GM21526 (cell line): ENCODE results near the gene KLHL6.
"Not testable (repeated sequence)": the region's sequence is repeated elsewhere in the genome, so short reads cannot be mapped to it uniquely, and the experiment has no call there.

Experiments
- ATAC-seq: cut with Tn5 transposase; IDR thresholded peaks from one replicate; pipeline ENCODE4 v1.9.1; 2021; ENCODE audit warnings: moderate library complexity; ENCODE audit not compliant: unreplicated experiment, low FRiP score

The KLHL6 gene

DNA sequence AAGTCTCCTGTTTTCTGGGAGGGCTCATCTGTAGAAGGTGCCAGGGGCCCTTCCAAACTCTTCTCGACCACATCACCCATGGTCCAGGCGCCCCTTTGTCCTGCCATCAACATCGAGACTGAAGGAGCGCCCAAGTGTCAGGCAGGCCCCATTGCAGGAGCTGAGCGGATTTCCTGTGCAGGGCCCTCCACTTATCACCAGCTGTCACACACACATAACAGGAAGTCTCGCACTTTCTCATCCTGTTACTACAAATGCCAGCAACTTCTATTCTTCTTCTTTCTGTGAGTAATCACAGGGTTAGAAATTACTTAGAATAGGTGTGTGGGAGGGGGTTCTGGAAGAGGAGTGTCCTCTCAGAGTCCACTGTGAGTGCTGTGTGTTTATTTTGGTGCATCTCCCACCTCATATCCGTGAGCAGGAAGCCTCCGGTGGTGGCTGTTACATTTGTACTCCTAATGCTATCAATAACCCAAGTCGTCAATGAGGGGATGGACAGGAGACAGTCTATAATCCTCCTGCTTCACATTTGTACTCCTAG lies at the start of gene KLHL6:
KLHL6 (minus strand) TSS at position 166 of the 541 bp plus-strand sequence; CDS start at position 113, 53 bp downstream.
- peak; percentile 87 for ATAC-seq

DNA sequence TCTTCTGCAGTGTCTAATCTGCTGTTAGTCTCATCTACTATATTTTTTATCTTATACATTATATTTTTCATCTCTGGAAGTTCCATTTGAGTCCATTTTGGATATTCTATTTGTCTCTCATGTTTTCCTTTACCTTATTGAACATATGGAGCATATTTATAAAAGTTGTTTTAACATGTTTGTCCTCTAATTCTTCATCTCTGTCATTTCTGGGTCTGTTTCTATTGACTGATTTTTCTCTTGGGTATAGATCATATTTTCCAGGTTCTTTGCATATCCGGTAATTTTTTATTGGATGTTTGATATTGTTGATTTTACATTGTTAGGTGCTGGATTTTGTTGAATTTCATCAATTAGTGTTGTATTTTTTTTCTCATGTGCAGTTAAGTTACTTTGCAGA lies 42.5 kb upstream of the KLHL6 start:
- no peak for ATAC-seq

DNA sequence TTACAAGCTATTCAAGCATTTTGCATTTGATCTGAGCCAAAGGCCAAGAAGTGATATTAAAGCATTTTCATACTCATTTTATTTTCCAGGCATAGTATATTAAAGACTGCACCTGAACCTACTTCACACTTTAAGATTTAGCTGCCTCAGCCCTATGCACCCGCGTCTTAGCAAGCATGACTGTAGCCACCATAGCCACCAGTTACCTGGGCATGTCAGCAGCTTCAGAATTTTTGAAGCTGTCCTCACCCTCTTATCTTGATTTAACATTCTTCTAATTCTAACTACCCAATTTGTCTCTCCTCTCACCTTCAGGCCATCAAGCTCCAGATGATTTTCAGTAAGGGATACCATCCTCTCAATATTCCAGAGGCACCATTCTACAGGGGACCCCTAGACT lies 39.1 kb upstream of the KLHL6 start:
- ATAC-seq, result no peak

- no peak for ATAC-seq
Measured at GRCh38 chr3:183592821-183593220, 37.3 kb upstream of the KLHL6 start.

GRCh38 chr3:183591881-183592521 lies 36.5 kb upstream of the KLHL6 start:
- ATAC-seq, result peak; percentile 83

DNA sequence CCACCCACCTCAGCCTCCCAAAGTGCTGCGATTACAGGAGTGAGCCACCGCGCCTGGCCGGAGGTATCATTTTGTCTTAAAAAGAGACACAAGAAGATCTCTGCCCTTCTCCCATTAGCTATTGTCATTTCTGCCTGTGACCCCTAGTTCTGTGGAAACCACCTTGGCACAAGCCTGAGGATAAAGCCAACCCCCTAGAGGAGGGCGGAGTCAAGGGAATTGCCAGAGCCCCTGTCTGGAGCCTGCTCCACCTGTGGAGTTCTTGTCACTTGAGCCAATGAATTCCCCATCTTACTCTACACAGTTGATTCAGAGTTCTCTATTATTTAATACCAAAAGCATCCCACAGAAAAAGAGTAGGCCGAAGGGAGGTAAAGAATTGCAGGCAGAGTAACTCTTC lies 34.9 kb upstream of the KLHL6 start:
- no peak for ATAC-seq

GRCh38 chr3:183587336-183587735 lies 31.8 kb upstream of the KLHL6 start:
- ATAC-seq, result no peak

DNA sequence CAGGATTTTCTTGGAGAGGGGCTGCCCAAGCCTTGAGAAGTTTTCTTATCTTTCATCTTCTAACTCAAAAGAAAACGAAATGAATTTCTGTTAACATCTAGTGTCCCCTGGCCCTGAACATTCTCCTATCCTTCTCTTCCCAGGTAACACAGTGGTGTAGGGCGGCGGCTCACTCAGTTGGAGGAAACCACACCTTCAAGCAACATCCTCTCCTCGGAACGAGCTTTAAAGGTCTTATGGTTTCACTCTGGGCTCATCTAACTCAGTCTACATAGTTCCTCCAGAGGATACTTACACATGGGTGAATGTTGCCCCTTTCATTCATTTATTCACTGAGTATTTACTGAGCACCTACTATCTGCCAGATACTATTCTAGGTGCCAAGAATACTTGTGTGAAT lies 31.0 kb upstream of the KLHL6 start:
- ATAC-seq, result no peak

GRCh38 chr3:183584914-183585280 lies 29.4 kb upstream of the KLHL6 start:
- no peak for ATAC-seq

DNA sequence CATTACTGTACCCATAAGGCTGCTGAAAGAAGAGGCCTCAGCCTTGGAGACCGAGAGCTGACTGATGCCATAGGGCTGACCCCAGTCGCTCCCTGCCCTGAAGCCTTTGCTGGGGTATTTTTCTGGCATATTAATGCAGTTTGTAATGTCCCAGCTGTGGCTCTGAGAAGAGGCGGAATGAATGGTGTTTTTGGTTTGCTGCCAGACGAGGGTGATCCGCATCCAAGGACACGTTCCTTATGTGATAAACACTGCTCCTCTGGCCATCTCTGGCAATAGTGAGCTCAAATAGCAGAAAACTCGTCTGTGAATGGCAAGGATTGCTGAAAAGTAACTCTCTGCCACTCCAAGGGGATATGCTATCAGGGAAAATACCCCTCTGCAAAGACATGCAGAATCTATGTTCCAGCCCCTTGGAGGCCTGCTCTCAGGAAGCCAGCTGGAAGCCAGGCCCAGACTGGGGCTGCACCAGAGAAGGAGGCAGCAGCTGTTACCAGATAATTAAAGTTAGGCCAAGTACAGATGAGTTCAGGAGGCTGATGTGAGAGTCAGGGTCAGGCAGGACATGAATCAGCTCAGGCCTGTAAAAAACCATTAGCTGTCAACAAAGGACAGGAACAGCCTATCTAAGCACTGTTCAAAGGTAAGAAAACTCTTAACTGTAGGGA lies 28.9 kb upstream of the KLHL6 start:
- ATAC-seq, result no peak

- no peak for ATAC-seq
Measured at GRCh38 chr3:183583331-183584245, 28.1 kb upstream of the KLHL6 start.

GRCh38 chr3:183582161-183582560 lies 26.7 kb upstream of the KLHL6 start:
- no peak for ATAC-seq

DNA sequence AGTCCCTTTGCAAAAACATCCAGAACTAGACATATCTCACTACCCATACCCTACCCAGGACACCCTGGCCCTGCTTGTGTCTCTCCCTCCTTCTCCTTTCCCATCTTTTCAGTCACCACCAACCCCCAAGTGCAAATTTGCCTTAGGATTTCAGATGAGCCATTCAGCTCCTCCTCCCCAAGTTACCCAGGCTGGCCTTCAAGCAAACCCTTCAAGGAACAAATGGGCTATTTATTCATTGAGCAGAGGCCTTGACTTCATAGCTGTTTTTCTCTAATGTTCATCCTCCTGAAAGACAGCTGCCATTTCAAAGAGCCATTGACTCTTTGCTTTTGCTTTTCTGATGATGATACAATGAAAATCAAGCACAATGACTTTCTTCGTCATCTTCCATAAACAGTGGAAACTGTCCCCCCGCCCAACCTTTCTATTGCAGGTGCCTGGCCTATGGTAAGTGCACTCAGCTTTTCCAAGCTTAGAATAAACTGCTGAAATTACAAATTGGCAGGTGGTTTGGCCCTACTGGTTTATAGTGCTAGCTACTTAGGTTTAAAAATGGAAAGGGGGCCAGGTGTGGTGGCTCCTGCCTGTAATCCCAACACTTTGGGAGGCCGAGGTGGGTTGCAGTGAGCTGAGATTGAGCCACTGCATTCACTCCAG lies 26.1 kb upstream of the KLHL6 start:
- ATAC-seq, result no peak

- ATAC-seq, result no peak
Measured at GRCh38 chr3:183579967-183580900, 24.7 kb upstream of the KLHL6 start.

GRCh38 chr3:183578179-183578578 lies 22.7 kb upstream of the KLHL6 start:
- ATAC-seq, result no peak

DNA sequence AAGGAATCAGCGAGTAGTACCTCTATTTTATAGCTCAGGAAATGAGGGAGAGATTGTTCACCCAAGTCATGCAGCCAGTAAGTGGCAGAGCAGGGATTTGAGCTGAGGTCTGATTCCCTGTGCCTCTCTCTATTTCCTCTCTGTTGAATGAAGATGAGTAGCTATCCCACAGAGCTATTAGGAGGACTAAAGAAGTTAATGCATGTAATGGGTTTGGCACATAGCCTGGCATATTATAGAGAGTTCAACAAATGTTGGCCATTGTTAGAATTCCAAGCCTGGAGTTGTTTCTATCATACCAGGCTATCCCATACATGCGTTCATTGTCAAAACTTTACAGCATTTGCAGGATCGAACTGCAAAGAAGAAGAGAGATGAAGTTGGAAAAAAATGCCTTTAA lies 21.8 kb upstream of the KLHL6 start:
- ATAC-seq, result no peak

DNA sequence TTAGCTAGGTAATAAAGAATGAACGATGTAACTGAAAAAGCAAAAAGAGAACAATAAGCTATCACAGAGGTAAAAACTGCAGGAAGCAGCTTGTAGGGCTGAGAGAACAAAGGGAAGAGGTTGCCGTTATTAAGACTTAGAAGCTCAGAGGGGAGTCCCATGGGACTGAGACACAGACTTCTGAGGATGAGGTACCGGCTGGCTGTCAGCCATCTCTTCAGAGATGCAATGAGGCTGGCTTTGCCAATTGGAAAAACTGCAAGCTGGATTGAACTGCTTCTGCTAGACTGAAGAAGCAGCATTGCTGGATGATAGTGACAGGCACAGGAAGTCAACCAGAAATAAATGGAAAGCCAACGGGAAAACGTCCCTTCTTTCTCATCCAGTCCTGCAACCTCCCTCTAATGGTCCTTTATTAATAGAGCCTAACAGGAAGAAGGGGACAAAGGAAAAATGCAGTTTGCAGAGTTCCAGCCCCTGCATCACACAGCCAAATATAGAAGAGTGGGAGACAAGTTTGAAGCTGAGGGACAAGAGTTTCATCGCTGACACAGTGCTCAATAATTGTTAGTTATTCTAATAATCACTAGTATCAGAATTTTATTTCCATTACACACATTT lies 21.1 kb upstream of the KLHL6 start:
- no peak for ATAC-seq

GRCh38 chr3:183572935-183573334 lies 17.4 kb upstream of the KLHL6 start:
- ATAC-seq, result no peak

GRCh38 chr3:183570191-183570590 lies 14.7 kb upstream of the KLHL6 start:
- not testable (repeated sequence) for ATAC-seq
